ENCODE data around the gene HECTD4.

DNA sequence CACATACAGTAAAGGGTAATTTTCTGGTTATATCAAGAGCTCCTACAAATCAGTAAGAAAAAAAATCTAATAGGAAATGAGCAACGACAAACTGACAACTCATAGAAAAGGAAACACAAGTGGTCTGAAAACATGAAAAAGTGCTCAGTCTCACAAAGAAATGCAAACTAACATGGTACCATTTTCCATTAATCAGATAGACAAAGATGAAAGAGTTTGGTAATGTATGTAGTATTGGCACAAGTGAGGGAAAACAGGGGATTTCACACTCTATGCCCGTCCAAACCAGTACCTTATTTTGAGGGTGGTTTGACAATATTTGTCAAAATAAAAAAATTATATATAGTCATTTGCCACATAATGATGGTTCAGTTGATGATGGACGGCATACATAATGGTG lies 49.7 kb upstream of the HECTD4 start:
- TF ChIP-seq CTCF (conservative IDR thresholded peaks at IDR 0.05; ENCODE audit: low read length) (no peak), EZH2phosphoT487 (IDR thresholded peaks at IDR 0.05; ENCODE audit: borderline replicate concordance) (no peak)

Data from Loucy (cell line).